Sciatic nerve (tissue), 2 donors: ENCODE data around the gene PROM1. TPM values are rescaled to one million over a fixed set of nuclear protein-coding genes. Genes with fewer than 3 reads are reported as not detected.

Experiments
- ATAC-seq: fragments of 200-7000 bp; cut with Tn5 transposase; one replicate; pipeline ENCODE4 v1.9.1; 2020; ENCODE audit warnings: mild to moderate bottlenecking, moderate library complexity
- DNase-seq: peaks from one replicate; pipeline ENCODE4 v3.0.0-alpha.2; 2020; ENCODE audit warnings: low spot score
- intact Hi-C: fragments of 100-400 bp; cut with DNase I; formaldehyde crosslinking; loops from one replicate; pipeline ENCODE4 v1.14.2; 2022
- total RNA-seq: library from RNA; stranded (reverse); fragmentation: NEBNext Ultra II Directional; extraction: Animal tissue kit (Norgen Biotek cat#: 25700); gene quantifications from one replicate; pipeline ENCODE4 v1.2.1, GENCODE V29; 2021
- donor health status: DM: no; HTN: no; CAD: no.
- donor health status: DM: no; HTN: no; CAD: no.

The PROM1 gene
- total RNA-seq, 1 donor from 2014 or later = 0.40 TPM

- no peak for DNase-seq
- intact Hi-C loops = no loop called here
- no peak for ATAC-seq
Observed at GRCh38 chr4:15968551-15969300, 115.1 kb downstream of the PROM1 start.

DNA sequence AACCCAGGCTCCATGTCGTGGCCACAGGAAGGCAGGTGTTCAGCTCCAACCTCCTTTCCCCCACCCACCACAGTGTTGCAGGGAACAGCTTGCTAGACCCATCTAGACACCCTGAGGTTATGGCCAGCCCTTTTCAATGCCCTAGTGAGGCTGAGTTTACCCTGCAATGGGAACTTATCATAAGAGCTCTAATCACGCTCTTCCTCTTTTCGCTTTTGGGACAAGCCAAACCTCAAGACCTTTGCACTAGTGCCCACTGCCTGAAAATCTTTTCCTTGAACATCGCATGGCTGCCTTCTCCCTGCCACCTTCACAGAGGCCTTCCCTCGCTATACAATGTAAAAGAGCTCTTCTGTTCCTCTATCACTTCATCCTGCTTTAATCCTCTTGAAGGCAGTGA is 118.5 kb downstream of the PROM1 start:
- DNase-seq (no peak), ATAC-seq (no peak)
- intact Hi-C loops = no loop called here

DNA sequence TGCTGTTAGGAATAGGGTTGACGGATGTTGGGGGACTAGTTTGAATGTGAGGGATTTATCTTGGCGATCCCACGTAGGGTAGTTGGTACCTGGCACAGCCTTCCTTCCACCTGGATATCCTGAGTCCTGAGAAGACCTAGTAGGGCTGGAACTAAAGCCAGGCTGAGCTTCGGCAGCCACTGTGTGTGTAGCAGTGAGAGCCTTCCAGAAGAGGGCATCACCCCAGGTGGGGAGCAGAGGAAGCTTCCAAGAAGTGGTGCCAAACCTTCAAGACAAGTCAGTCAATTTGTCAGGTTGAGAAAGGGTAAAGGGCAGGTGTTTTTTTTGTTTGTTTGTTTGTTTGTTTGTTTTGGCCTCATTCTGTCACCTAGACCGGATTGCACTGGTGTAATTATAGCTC is 119.7 kb downstream of the PROM1 start:
- intact Hi-C loops = loop anchor here (5.0 kb wide), 1 partner anchor 422 kb away; no protein-coding TSS in a partner anchor
- no peak for ATAC-seq
- no peak for DNase-seq

DNA sequence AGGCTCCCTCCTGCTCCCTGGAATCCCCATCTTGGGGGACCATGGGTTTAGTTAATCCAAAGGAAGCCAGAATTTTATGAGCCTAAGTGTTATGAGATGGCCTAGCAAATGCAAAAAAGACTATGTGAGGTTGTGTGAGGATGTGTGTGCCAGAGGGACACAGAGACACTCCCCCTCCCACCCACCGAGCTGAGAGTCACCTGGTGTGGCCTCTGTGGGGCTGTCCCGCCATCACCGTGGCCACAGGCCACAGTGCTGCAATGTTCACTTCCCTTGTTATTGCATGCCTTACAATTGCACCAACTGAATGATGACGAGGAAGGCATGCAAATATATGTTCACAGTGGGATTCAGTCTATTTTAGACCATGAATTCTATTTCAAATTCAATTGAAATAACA is 120.2 kb downstream of the PROM1 start:
- intact Hi-C loops = loop anchor here (5.0 kb wide), 1 partner anchor 421 kb away; no protein-coding TSS in a partner anchor
- DNase-seq = no peak
- ATAC-seq = peak; percentile 65

DNA sequence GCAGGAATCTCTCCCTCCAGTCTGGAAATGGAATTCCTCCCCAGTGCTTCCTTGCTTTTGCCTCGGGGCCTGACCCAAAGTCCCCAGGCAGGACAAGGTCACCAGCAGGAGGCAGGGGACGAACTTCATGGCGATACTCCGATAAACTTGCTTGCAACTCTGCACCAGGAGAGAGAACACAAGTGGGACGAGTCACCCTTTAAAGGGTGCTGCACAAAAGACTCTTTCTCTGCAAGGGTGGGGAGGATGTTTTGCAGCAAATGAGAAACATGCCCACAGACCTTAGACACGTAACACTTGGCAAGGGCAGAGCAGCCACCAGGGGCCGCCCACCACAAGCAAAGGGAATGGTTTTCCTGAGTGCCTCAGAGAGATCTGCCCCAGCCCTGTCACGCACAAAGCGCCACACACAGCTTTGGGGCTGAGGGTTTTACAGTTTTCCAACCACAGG is 120.8 kb downstream of the PROM1 start, which contains the start of gene FGFBP2:
TSS of gene FGFBP2 (minus strand) at position 175 of the 451 bp plus-strand sequence. CDS start at position 129, 46 bp downstream.
- intact Hi-C loops = loop anchor here (5.0 kb wide), 1 partner anchor 421 kb away; no protein-coding TSS in a partner anchor
- peak; percentile 87 for ATAC-seq
- DNase-seq = peak; percentile 69

GRCh38 chr4:15961781-15962510 is 121.9 kb downstream of the PROM1 start:
- DNase-seq (no peak), ATAC-seq (peak; percentile 9)
- intact Hi-C loops = loop anchor here (5.0 kb wide), 1 partner anchor 420 kb away; no protein-coding TSS in a partner anchor

DNA sequence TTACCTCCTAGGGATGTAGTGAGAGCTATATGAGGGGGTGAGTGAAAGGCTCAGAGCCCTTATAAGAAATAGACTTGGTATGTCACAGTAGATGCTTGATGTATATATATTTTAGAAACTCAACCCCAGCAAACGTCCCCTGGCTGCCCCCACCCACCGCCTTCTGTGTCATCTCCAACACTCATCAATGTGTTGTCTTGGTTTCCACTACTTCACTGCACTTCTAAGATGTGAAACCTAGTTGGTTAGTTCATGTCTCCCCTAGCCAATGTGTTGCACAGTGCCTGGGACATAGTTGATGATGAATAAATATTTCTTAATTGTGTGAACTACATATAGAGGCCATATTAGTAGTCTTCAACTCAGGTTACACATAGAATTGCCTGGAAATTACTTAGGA is 125.3 kb downstream of the PROM1 start:
- ATAC-seq (no peak), DNase-seq (no peak)
- intact Hi-C loops = loop anchor here (10.0 kb wide), 1 partner anchor 154 kb away; no protein-coding TSS in a partner anchor

- peak; percentile 86 for DNase-seq
- intact Hi-C loops = loop anchor here (10.0 kb wide), 1 partner anchor 152 kb away; no protein-coding TSS in a partner anchor
- ATAC-seq = peak; percentile 82
Observed at GRCh38 chr4:15956179-15956850, 127.5 kb downstream of the PROM1 start.

DNA sequence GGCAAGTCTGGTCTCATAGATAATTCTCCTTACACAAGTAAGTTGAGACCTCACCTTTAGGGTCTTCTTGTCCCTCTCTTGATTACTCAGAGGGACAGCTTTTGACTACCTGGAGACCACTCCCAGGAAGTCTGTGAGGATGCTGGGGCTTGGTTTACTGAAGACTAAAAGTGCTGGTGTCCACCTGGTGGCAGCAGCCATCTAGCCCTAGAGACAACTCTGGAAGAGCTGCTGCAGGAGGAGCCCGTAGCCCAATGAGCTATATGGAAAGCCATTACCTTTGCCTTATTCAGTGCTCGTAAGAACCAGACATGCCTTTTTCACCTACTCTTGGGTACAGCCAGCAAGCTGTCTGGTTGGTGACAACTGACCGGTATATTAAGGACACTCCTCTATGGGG is 128.2 kb downstream of the PROM1 start:
- intact Hi-C loops = loop anchor here (10.0 kb wide), 1 partner anchor 151 kb away; no protein-coding TSS in a partner anchor

GRCh38 chr4:15953625-15954024 is 130.2 kb downstream of the PROM1 start:
- no peak for DNase-seq
- no peak for ATAC-seq
- intact Hi-C loops = loop anchor here (10.0 kb wide), 1 partner anchor 149 kb away; no protein-coding TSS in a partner anchor

More for the DNA sequence above, 128.2 kb downstream of the PROM1 start:
- ATAC-seq (peak; percentile 28), DNase-seq (no peak)

GRCh38 chr4:15951781-15952180 is 132.0 kb downstream of the PROM1 start:
- intact Hi-C loops = loop anchor here (10.0 kb wide), 1 partner anchor 147 kb away; no protein-coding TSS in a partner anchor
- no peak for ATAC-seq
- DNase-seq = no peak

DNA sequence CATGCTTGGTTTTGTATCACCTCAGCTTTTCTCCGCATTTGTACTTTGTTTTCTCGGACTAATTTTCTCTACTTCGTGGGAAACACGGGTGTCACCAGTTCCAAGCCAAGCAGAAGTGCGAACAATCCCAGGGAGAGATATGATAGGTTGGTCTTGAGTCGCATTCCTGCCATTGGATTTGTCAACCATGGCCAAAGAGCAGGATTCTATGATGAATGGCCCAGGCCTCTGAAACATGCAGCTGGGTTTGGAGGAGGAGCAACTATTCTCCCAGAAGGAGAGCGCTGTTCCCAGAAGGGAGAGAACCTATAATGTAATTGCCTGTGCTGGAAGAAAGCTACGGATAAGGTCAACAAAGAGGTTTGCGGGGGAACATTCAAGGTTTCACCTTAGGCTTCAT is 135.0 kb downstream of the PROM1 start:
- intact Hi-C loops = no loop called here
- DNase-seq (no peak), ATAC-seq (no peak)

DNA sequence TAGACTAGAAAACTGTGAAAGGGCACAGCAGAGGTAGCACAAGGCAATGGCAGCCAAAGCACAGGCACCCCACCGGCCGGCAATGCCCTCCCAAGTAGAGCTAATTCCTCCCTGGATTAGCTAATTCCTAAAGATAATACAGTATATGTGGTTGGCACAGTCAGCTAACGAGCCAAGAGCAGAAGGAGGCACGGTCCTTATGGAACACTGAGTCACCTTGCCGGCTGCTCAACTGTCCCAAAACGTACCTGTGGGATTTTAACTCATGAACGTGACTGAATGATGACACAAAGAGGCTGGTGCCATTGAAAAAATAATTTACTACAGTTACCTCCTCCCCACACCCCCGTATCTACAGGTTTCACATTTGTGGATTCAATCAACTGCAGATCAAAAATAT is 136.1 kb downstream of the PROM1 start:
- intact Hi-C loops = no loop called here
- DNase-seq (no peak), ATAC-seq (no peak)

- intact Hi-C loops = no loop called here
- DNase-seq (no peak), ATAC-seq (no peak)
Observed at GRCh38 chr4:15945516-15945915, 138.3 kb downstream of the PROM1 start.

GRCh38 chr4:15944895-15945294 is 138.9 kb downstream of the PROM1 start:
- ATAC-seq (no peak), DNase-seq (no peak)
- intact Hi-C loops = no loop called here

GRCh38 chr4:15942283-15942682 is 141.5 kb downstream of the PROM1 start:
- DNase-seq = no peak
- intact Hi-C loops = no loop called here
- no peak for ATAC-seq

DNA sequence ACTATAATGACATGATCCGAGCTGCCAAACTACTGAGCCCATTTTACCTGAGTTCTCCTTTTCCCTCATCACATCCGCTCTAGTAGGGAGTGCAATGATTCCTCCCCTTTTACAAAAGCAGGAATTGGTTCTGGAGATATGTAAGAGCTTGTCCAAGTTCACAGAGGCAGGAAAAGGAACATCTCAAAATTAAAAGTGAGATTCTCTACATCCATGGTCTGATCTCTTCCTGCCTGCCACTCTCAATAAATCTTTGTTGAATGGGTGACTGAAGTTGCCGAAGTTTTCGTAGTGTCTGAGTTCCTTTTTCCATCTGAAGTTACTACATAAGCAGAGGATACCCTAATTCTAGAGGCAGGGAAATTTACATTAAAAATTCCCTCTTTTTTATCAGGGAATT is 145.2 kb downstream of the PROM1 start, which contains the start of gene FGFBP1:
TSS of gene FGFBP1 (minus strand) at position 101 of the 400 bp plus-strand sequence. CDS start 2,108 bp downstream, outside the sequence.
- intact Hi-C loops = no loop called here
- ATAC-seq (no peak), DNase-seq (no peak)

- ATAC-seq (no peak), DNase-seq (no peak)
- intact Hi-C loops = no loop called here
Observed at GRCh38 chr4:15938182-15938581, 145.6 kb downstream of the PROM1 start.

GRCh38 chr4:15936495-15936894 is 147.3 kb downstream of the PROM1 start:
- intact Hi-C loops = no loop called here
- ATAC-seq = no peak
- no peak for DNase-seq
